ENCODE results near the gene PERP.

DNA sequence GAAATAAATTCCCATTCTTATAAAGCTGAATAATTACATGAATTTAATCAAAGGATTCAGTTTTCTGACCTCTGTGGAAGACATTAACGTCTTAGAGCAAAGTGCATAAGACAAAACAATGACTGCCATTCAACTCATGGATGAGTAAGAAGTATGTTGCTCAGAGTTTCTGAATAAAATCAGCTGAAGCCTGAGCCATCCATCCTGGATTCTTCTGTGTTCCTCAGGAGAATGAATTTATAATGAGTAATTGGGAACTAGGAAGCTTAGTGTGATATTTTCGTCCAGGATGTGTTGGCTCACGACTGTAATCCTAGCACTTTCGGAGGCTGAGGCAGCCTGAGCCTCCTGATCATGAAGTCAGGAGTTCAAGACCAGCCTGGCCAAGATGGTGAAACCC is 62.8 kb downstream of the PERP start:
- TF ChIP-seq, protein P1, sequence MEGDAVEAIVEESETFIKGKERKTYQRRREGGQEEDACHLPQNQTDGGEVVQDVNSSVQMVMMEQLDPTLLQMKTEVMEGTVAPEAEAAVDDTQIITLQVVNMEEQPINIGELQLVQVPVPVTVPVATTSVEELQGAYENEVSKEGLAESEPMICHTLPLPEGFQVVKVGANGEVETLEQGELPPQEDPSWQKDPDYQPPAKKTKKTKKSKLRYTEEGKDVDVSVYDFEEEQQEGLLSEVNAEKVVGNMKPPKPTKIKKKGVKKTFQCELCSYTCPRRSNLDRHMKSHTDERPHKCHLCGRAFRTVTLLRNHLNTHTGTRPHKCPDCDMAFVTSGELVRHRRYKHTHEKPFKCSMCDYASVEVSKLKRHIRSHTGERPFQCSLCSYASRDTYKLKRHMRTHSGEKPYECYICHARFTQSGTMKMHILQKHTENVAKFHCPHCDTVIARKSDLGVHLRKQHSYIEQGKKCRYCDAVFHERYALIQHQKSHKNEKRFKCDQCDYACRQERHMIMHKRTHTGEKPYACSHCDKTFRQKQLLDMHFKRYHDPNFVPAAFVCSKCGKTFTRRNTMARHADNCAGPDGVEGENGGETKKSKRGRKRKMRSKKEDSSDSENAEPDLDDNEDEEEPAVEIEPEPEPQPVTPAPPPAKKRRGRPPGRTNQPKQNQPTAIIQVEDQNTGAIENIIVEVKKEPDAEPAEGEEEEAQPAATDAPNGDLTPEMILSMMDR (conservative IDR thresholded peaks at IDR 0.05 in 1 of 2, IDR thresholded peaks at IDR 0.05 in 1 of 2; ENCODE audit: low read depth in 1 of 2, low read length in 2 of 2) = no peak
- no peak for TF ChIP-seq EZH2 (IDR thresholded peaks at IDR 0.05; ENCODE audit: low read length, missing control alignments)
